ENCODE measurements around the gene ZNF653.
"Not testable (repeated sequence)": the region's sequence is repeated elsewhere in the genome, so short reads cannot be mapped to it uniquely, and the experiment has no call there.

Gene ZNF653

DNA sequence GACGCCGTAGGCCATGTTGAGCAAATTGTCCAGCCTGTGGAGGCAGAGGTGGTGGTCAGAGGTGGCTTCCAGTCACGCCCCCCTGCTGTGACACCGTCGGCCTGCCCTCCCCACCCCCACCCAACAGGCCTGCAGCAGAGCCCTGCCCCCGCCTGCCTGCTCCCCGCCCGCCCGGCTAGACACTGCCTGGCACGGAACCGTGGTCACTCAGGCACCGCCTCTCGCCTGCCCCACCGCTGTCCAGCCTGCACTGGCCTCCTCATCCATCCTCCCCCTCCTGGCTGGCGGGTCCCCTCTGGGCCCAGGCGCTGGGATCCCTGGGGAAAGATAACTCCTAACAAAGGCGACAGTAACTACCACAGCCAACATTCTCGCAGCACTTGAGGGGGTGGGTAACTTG, 48.5 kb downstream of the ZNF653 start:
- no peak for DNase-seq (ENCODE audit: low read depth in 1 of 2, low spot score in 1 of 2)

DNA sequence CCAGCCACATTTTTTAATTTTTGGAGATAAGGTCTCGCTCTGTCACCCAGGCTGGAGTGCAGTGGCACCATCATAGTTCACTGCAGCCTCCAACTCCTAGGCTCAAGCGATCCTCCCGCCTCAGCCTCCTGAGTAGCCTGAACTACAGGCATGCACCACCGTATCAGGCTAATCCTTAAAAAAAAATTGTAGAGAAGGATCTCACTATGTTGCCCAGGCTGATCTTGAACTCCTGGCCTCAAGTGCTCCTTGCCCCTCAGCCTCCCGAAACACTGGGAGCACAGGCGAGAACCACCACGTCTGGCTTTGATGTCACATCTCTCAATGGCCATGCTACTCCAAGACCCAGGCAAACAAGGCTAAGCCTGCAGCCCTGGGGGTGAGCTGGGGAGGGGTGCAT, 49.0 kb downstream of the ZNF653 start:
- DNase-seq (ENCODE audit: low read depth in 1 of 2, low spot score in 1 of 2) = no peak

DNA sequence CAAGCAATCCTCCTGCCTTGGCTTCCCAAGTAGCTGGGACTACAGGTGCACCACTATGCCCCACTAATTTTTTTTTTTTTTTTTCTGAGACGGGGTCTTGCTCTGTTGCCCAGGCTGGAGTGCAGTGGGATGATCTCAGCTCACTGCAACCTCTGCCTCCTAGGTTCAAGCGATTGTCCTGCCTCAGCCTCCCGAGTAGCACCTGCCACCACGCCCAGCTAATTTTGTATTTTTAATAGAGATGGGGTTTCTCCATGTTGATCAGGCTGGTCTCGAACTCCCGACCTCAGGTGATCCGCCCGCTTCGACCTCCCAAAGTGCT, 50.4 kb downstream of the ZNF653 start:
- DNase-seq (ENCODE audit: low read depth in 1 of 2, low spot score in 1 of 2) = not testable (repeated sequence)

DNA sequence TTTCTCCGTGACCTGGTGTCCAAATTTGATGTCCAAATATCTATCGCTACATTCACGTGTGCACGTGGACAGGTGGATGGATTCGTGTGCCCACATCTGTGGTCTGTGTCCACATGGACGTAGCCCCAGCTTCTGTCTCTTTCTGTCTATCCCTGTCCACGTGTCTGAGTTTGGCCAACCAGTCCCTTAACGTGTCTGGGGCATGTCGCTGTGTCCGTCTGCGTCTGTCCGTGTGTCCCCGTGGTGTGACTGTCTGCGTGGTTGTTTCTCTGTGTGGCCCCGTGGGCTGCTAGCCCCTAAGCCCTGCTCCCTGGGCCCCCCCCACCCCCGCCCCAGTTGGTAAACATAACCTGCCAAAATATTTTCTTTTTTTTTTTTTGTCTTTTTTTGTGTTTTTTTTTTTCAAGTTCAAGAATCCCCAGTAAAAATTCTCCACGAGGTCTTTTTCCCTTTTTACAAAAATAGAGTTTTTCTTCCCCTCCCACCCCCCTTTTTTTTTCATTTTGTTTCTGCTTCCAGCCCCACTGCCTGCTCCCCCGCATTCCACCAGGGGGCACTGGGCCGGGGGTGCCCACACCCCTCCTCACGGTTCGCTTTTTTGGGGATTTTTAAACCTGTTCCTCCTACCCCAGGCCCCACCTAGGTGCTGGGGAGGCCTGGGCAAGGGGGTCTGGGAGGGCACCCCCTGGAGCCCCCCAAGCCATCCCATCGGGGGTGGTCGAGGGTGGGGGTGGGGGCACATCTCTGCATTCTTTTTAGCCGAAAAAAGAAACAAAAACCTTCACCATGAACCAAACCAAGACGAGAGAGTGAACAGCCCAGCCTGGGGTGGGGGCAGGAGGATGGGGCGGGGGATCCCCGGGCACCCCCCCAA, 51.9 kb downstream of the ZNF653 start:
- no peak for DNase-seq (ENCODE audit: low read depth in 1 of 2, low spot score in 1 of 2)

DNA sequence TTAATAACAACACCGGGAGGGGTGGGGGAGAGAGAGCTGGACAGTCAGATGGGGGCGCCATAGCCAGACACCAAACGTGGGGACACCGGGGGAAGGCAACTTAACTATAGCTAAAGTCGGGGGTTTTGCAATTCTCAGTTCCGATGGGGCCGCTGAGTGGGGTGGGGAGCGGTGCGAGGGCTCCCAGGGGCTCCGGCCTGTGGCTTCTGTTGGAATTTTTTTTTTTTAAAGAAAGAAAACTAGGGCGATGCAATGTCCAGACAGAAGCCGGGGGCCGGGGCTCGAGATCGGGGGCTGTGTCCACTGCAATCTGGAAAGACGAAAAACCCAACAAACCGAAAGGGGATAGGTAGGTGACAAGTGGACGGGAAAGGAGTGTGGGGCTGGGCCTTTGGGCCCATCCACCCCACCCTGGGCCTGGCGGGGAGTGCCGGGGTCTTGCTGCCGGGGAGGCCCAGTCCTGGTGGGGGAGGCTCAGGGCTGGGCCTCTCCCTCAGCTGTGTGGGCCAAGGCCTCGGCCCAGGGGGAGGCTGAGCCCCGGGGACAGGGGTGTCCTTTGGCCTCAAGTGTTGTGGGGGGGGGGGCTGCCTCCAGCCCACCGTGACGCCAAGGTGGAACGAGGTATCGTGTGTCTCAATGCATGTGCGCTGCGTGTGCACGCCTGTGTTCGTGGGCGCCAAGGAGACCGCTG, 52.9 kb downstream of the ZNF653 start:
- DNase-seq (ENCODE audit: low read depth in 1 of 2, low spot score in 1 of 2) = no peak

DNA sequence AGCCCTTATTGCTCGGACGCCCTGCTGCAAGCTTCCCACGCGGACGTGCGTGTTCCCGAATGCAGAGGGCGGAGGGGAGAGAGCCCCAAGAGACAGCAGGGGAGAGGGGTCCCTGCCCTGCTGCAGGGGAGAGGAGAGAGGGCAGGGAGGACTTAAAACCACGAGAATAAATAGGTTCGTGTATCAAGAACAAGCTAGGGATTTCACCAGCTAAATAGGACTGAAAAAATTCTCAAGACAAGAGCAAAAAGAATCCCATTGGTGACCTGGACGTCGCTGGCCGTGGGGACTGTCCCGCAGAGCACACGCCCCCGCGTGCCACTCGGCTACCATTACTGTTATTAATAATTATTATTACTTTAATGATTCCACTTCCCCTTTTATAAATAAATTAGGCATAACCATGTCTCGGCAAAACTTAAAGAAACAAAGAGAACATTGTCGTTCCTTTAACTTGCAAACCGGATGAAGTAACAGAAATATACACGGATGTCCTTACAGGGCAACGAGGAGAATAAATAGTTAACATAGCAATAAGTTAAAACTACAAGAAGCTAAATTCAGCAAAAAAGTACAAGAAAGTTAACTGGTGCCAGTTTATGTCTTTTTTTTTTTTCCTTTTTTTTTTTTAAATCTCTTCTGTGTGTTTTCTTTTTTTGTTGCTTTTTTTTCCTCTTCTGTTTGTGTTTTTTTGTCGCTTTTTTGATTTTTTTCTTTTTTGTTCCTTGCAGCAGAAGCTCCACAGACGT, 53.6 kb downstream of the ZNF653 start:
- no peak for DNase-seq (ENCODE audit: low read depth in 1 of 2, low spot score in 1 of 2)

DNA sequence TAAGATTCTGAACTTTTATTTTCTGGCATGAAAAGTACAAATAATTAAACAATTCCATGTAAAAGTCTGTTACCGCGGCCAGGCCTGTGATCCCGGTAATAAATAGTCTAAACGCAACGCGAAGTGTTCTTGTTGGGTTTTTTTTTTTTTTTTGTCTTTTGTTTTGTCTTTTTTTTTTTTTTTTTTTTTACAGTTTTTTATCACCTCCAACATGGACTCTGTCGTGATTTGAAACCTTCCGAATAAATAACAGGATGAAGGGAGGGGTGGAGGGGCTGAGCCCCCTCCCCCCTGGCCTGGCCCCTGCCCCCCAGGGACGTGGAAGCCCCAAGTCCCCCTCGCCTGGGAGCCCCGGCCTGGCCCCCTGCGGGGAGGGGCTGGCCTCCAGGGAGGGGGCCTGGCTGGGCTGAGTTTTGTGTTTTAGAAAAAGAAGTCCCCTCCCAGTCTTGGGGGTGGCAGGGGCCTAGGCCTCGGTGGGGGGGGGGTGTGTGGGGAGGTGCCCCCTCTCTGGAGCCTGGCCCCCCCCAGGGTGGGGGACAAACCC, 54.2 kb downstream of the ZNF653 start:
- DNase-seq (ENCODE audit: low read depth in 1 of 2, low spot score in 1 of 2) = no peak

DNA sequence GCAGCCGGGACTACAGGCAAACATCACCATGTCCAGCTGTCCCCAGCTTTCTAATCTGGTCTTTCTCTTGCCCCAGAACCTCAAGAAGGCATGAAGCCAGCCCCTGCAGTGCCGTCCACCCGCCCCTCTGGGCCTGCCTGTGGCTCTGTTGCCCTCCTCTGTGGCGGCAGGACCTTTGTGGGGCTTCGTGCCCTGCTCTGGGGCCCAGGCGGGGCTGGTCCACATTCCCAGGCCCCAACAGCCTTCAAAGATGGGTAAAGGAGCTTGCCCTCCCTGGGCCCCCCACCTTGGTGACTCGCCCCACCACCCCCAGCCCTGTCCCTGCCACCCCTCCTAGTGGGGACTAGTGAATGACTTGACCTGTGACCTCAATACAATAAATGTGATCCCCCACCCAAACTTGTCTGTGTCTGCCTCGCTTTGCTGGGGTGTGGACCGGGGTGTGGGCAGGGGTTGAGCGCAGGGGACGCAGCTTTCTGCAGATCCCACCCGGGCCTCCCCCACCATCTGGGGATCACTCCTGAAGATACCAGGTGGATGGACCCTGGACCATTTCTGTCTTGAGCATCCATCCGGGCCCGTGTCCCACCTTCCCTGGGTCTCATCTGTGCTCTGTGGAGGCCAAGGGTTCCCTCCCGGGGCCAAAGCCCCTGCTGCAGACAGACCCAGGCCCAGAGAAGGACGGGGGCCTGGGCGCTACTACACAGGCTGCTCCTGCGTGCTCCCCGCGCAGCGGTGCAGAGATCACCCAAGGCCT, 54.9 kb downstream of the ZNF653 start:
- DNase-seq (ENCODE audit: low read depth in 1 of 2, low spot score in 1 of 2) = no peak

DNA sequence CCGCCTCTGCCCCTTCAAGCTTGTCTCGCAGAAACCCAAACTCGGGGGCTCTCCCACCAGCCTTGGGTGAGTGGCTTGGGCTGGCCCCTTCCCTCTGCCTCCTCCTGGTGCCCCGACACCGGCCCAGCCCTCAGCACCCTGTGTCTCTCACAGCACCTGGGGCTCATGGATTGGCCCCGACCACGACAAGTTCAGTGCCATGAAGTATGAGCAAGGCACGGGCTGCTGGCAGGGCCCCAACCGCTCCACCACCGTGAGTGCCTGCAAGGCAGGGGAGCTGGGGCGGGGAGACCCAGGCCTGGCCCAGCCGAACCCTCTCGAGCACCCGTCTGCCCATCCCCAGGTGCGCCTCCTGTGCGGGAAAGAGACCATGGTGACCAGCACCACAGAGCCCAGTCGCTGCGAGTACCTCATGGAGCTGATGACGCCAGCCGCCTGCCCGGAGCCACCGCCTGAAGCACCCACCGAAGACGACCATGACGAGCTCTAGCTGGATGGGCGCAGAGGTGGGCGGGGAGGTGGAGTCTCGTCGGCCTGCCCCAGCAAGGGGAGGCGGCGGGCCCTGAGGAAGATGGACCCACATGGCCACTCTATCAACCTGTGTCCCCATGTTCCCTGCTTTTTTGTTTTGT, 56.6 kb downstream of the ZNF653 start:
- DNase-seq (ENCODE audit: low read depth in 1 of 2, low spot score in 1 of 2) = no peak

DNA sequence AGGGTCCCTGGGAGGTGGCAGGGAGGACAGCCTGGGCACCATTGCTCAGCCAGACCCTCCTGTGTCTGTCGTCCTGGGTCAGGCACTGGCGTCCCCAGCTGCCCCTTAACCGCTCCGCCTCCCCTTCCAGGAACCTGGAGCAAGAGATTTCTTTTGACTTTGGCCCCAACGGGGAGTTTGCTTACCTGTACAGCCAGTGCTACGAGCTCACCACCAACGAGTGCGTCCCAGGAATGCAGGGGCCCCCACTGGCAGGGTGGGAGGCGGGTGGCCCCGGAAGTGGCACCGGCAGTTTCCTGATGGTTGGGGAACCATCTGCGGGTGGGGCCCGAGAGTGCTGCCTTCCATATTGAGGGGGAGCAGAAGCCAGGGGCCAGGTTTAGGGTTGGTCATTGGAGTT, 57.2 kb downstream of the ZNF653 start:
- no peak for DNase-seq (ENCODE audit: low read depth in 1 of 2, low spot score in 1 of 2)

DNA sequence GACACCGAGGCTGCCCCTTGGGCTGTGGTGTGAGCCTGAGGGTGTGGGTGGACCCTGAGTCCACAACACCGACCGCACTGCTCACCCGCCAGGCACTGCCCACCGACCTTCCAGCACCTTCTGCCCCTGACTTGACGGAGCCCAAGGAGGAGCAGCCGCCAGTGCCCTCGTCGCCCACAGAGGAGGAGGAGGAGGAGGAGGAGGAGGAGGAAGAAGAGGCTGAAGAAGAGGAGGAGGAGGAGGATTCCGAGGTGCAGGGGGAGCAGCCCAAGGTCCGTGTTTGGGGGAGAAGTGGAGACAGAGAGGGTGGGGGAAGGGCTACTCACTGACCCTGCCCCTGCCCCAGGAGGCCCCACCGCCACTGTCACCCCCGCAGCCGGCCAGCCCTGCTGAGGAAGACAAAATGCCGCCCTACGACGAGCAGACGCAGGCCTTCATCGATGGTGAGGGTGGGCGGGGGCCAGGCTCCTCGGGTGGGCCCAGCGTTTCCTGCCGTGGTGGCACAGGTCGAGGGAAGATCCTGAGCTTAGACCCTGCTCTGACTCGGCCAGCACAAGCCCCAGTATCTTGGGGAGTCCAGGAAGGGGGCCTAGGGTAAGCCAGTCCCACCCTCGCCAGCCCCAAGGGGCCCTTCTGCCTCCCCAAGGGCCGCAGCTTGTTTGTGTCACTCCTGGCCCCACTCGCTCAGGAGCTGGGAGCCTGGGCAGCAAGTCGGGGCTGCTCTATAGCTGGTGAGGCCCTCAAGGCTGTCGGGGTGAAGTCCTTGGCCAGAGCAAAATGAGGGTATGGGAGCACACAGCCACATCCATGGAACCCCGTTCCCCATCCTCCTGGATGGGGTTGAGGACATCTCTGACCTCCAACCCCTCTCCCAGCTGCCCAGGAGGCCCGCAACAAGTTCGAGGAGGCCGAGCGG, 58.0 kb downstream of the ZNF653 start:
- no peak for DNase-seq (ENCODE audit: low read depth in 1 of 2, low spot score in 1 of 2)

DNA sequence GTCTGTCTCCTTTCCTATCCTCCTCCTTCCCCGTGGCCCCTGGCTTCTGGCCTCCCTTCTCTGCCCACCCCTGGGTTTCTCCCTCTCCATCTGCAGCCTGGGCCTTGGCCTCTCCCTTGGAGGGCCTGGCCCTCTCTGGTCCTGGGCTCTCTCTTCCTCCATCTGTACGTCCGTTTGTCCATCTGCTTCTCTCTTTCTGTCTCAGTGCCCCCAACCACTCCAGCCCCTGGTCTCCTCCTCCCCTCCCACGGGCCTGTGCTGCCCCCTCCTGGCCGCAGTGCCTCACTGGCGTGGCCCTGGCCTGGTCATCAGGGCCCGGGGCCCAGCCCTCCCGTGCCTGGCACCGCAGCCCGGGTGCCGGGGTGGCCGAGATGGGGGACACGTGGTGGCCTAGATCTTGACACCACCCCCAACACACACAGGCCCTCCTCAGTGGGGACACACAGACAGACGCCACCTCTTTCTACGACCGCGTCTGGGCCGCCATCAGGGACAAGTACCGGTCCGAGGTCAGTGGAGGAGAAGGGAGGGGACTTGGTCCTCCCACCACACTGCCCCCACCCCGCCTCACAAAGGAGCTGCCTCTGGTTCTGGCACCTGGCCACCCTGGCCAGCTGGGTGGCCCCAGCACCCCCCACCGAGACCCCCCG, 58.9 kb downstream of the ZNF653 start:
- peak in 1 of 2 donors; percentile 23 for DNase-seq (ENCODE audit: low read depth in 1 of 2, low spot score in 1 of 2)

DNA sequence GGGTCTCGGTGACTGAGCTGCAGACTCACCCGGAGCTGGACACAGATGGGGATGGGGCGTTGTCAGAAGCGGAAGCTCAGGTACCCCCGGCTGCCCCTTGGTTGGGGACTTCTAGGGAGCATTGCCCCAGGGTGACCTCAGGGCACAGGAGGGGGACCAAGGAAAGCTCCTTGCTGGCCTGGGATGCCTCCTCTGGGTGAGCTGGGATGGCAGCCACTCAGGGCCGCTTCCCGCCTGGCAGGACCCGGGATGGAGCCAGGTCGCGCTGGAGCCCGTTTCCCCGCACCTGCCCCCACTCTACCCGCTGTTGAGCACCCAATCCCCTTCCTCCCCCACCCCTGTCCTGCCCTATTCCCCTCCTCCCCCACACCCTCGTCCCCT, 59.4 kb downstream of the ZNF653 start:
- no peak for DNase-seq (ENCODE audit: low read depth in 1 of 2, low spot score in 1 of 2)

DNA sequence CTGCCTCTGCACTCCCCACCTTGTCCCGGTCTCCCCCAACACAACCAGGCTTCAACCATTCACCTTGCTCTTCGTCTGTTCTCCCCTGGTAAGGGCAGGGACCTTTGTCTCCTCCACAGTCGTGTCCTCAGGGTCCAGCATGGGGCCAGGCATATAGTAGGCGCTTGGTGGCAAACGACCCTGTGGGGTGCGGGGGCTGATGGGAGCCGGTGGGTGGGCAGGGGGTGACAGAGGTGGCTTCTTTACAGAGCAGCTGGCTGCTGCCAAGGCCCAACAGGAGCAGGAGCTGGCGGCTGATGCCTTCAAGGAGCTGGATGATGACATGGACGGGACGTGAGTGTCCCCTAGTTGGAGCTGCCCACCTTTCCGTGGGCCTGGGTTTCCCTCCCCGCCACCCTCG, 60.5 kb downstream of the ZNF653 start:
- no peak for DNase-seq (ENCODE audit: low read depth in 1 of 2, low spot score in 1 of 2)

DNA sequence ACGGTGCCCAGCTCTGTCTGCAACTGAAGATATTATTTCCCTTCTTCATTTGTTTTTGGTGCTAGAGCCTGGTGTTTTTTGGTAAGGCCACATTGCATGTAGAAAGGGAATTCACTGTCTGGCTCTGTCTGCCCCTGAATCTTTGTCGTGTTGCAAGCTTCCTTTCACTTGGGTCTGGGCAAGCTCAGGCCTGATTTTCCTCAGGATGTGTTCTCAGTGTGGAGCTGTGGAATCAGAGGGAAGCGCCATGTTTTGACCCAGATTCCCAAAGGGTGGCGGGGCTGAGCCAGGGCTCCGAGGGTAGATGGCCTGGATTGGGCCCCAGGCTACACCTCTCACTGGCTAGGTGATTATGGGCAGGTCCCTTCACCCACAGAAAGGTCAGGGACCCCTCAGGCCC, 61.6 kb downstream of the ZNF653 start:
- no peak for DNase-seq (ENCODE audit: low read depth in 1 of 2, low spot score in 1 of 2)

DNA sequence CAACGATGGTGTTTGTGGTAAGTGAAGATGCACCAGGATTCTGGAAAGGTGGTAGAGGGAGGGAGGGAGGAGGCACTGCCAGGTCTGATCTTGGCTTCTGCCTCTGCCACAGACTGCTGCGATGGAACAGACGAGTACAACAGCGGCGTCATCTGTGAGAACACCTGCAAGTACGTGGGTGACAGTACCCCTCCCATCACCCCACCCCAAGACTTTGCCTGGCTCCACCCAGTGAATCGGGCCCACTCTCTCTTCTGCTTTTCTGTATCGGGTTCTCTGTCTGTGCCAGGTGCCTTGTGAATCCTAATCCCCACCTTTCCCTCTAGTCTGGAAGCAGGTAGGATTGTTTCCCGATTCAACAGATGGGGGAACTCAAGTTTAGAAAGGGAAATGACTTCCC, 67.7 kb downstream of the ZNF653 start:
- no peak for DNase-seq (ENCODE audit: low read depth in 1 of 2, low spot score in 1 of 2)

DNA sequence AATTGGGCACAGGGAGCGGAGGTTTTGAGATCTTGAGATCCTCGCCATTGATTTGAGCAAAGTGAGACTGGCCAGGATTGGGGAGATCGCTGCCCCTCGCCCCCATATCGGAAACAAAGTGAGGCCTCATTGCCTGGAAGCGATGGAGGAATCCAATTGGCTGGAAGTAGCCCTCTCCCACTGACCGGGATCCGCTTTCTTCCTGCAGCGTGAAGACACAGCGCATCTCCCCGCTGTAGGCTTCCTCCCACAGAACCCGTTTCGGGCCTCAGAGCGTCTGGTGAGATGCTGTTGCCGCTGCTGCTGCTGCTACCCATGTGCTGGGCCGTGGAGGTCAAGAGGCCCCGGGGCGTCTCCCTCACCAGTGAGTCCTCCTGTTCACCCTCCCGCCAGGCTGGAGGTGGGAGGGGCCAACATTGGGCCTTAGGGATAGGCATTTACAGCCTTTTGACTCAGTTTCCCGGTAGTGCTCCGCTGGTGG, 69.8 kb downstream of the ZNF653 start:
- no peak for DNase-seq (ENCODE audit: low read depth in 1 of 2, low spot score in 1 of 2)

DNA sequence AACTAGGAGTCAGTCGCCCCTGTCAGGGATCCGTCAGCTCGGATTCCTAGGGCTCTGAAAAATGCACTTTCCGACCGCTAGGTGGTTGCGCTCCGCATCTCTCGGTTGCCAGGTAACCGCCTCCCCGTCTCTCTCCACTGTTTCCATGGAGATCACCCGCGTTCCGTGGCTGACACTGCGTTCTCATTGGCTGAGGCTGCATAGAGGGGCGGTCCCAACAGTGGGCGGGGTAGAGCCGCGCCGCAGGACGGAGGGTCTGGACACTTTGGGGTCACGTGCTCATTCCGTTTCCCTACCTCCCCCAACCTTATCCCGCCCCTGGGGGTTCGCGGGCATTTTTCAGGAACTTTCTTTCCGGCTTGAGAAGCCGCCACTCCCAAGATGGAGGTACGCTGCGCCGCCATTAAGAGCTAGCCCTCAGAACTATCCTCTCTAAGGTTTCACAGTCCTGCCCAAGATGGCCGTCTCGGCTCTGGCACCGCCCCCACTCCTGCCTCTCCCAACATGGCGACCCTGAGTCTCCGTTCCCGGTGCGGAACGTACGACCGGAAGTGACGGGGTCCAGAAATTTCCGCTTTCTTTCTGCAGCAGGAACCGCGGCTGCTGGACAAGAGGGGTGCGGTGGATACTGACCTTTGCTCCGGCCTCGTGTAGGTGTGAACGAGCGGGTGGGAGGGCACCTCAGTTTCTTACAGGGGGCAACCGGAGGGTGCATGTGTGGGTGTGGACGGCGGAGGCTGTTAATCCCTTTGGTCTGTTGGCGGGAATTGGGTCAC, 70.4 kb downstream of the ZNF653 start, which contains the start of the genes ODAD3 and PRKCSH:
Gene ODAD3, minus strand, starts transcription at position 65 of the 776 bp plus-strand sequence. CDS start 105 bp downstream, outside the sequence.
Gene PRKCSH, plus strand, starts transcription at position 579 of the 776 bp plus-strand sequence. CDS start 483 bp downstream, outside the sequence.
- peak; percentile 95 to 98 for DNase-seq (ENCODE audit: low read depth in 1 of 2, low spot score in 1 of 2)
